H9 (cell line): ENCODE results near the gene STAB2. TPM values are rescaled to one million over a fixed set of nuclear protein-coding genes. Genes with fewer than 3 reads are reported as not detected.

Experiments used
- DNase-seq: peaks from one replicate; pipeline ENCODE4 v3.0.0-alpha.2; 2017
- H2AFZ ChIP-seq: one replicate; pipeline ENCODE4 v1.6.1; 2013; ENCODE audit warnings: mild to moderate bottlenecking, low read length, control low read depth, moderate library complexity
- H2AK5ac ChIP-seq: 2 replicates; pipeline ENCODE4 v1.6.1; 2013; ENCODE audit warnings: low read length, control low read depth, mixed read lengths; ENCODE audit not compliant: insufficient read length
- H2BK120ac ChIP-seq: one replicate; pipeline ENCODE4 v1.6.1; 2013; ENCODE audit warnings: low read depth, mild to moderate bottlenecking, low read length, control low read depth, inconsistent platforms; ENCODE audit not compliant: poor library complexity, severe bottlenecking
- H2BK12ac ChIP-seq: 2 replicates; pipeline ENCODE4 v1.6.1; 2013; ENCODE audit warnings: low read length, control low read depth, mixed read lengths, low read depth; ENCODE audit not compliant: insufficient read length
- H2BK15ac ChIP-seq: 2 replicates; pipeline ENCODE4 v1.6.1; 2013; ENCODE audit warnings: low read depth, low read length, control low read depth
- H2BK20ac ChIP-seq: one replicate; pipeline ENCODE4 v1.6.1; 2013; ENCODE audit warnings: low read depth, mild to moderate bottlenecking, low read length, control low read depth, inconsistent platforms; ENCODE audit not compliant: poor library complexity, severe bottlenecking
- H2BK5ac ChIP-seq: 2 replicates; pipeline ENCODE4 v1.6.1; 2013; ENCODE audit warnings: low read length, control low read depth, mixed read lengths; ENCODE audit not compliant: insufficient read length
- H3K14ac ChIP-seq: 2 replicates; pipeline ENCODE4 v1.6.1; 2013; ENCODE audit warnings: low read length, control low read depth; ENCODE audit not compliant: insufficient read depth
- H3K18ac ChIP-seq: 2 replicates; pipeline ENCODE4 v1.6.1; 2013; ENCODE audit warnings: low read depth, mild to moderate bottlenecking, mixed read lengths, low read length, control low read depth; ENCODE audit not compliant: insufficient read length
- H3K23ac ChIP-seq: 2 replicates; pipeline ENCODE4 v1.6.1; 2013; ENCODE audit warnings: low read length, control low read depth, mixed read lengths, low read depth; ENCODE audit not compliant: insufficient read length
- H3K23me2 ChIP-seq: 2 replicates; pipeline ENCODE4 v1.6.1; 2013; ENCODE audit warnings: low read depth, mild to moderate bottlenecking, mixed read lengths, low read length, control low read depth; ENCODE audit not compliant: insufficient read length, poor library complexity, severe bottlenecking
- H3K27ac ChIP-seq: 2 replicates; pipeline ENCODE4 v1.5.1; 2013; ENCODE audit warnings: low read length, control low read depth, mixed read lengths, low read depth; ENCODE audit not compliant: insufficient read length
- H3K27me3 ChIP-seq: 2 replicates; pipeline ENCODE4 v1.6.1; 2013; ENCODE audit warnings: low read length, control low read depth, inconsistent platforms; ENCODE audit not compliant: insufficient read depth
- H3K4ac ChIP-seq: 2 replicates; pipeline ENCODE4 v1.6.1; 2013; ENCODE audit warnings: low read depth, mild to moderate bottlenecking, control low read depth, inconsistent platforms, low read length, moderate library complexity
- H3K4me1 ChIP-seq: 2 replicates; pipeline ENCODE4 v1.6.1; 2013; ENCODE audit warnings: low read length, control low read depth, inconsistent platforms; ENCODE audit not compliant: insufficient read depth
- H3K4me2 ChIP-seq: 2 replicates; pipeline ENCODE4 v1.6.1; 2013; ENCODE audit warnings: low read length, control low read depth, mixed read lengths; ENCODE audit not compliant: insufficient read length, insufficient read depth
- H3K56ac ChIP-seq: 2 replicates; pipeline ENCODE4 v1.6.1; 2013; ENCODE audit warnings: low read depth, mild to moderate bottlenecking, mixed read lengths, low read length, control low read depth; ENCODE audit not compliant: insufficient read length
- H3K79me1 ChIP-seq: 2 replicates; pipeline ENCODE4 v1.6.1; 2013; ENCODE audit warnings: low read depth, mild to moderate bottlenecking, moderate library complexity, low read length, control low read depth, inconsistent platforms; ENCODE audit not compliant: insufficient read depth, poor library complexity, severe bottlenecking
- H3K79me2 ChIP-seq: 2 replicates; pipeline ENCODE4 v1.6.1; 2013; ENCODE audit warnings: low read length, control low read depth, inconsistent platforms; ENCODE audit not compliant: insufficient read depth
- H3K9ac ChIP-seq: 2 replicates; pipeline ENCODE4 v1.6.1; 2013; ENCODE audit warnings: low read length, control low read depth, mixed read lengths; ENCODE audit not compliant: insufficient read length; ENCODE audit errors: extremely low read depth
- H3K9me3 ChIP-seq: one replicate; pipeline ENCODE4 v1.6.1; 2013; ENCODE audit warnings: low read depth, low read length, inconsistent platforms; ENCODE audit not compliant: control insufficient read depth
- H3T11ph ChIP-seq: one replicate; pipeline ENCODE4 v1.6.1; 2013; ENCODE audit warnings: mild to moderate bottlenecking, low read length, control low read depth, inconsistent platforms
- H4K20me1 ChIP-seq: one replicate; pipeline ENCODE4 v1.6.1; 2013; ENCODE audit not compliant: control insufficient read depth, insufficient read length, insufficient read depth
- H4K5ac ChIP-seq: 2 replicates; pipeline ENCODE4 v1.6.1; 2013; ENCODE audit warnings: low read depth, mild to moderate bottlenecking, mixed read lengths, low read length, control low read depth; ENCODE audit not compliant: insufficient read length
- H4K8ac ChIP-seq: replicated peaks from 2 replicates; pipeline ENCODE4 v1.6.1; 2013; ENCODE audit warnings: low read length, control low read depth, mixed read lengths, low read depth; ENCODE audit not compliant: insufficient read length
- H4K91ac ChIP-seq: 2 replicates; pipeline ENCODE4 v1.6.1; 2013; ENCODE audit warnings: low read depth, mild to moderate bottlenecking, moderate library complexity, mixed read lengths, low read length, control low read depth; ENCODE audit not compliant: insufficient read length
- H3K27ac Mint-ChIP-seq, 3 experiments: 2 replicates in 2 of 3; 3 replicates in 1 of 3; pipeline ENCODE4 v1.8.0; 2020 to 2021; ENCODE audit warnings: mixed read lengths in 3 of 3, mild to moderate bottlenecking in 1 of 3, moderate library complexity in 1 of 3
- H3K27me3 Mint-ChIP-seq: 2 replicates; pipeline ENCODE4 v1.8.0; 2021; ENCODE audit warnings: low read depth, mild to moderate bottlenecking, moderate library complexity, mixed read lengths
- H3K36me3 Mint-ChIP-seq, 3 experiments: 2 replicates in 2 of 3; 3 replicates in 1 of 3; pipeline ENCODE4 v1.8.0; 2020 to 2021; ENCODE audit warnings: low read depth in 3 of 3, mixed read lengths in 3 of 3; ENCODE audit not compliant: insufficient read depth in 1 of 3
- H3K4me1 Mint-ChIP-seq, 2 experiments: 2 replicates each; pipeline ENCODE4 v1.8.0; 2020; ENCODE audit warnings: mixed read lengths in 2 of 2
- H3K4me3 Mint-ChIP-seq, 2 experiments: 2 replicates in 1 of 2; 3 replicates in 1 of 2; pipeline ENCODE4 v1.8.0; 2020 to 2021; ENCODE audit warnings: mild to moderate bottlenecking in 2 of 2, mixed read lengths in 2 of 2, moderate library complexity in 1 of 2
- H3K9me3 Mint-ChIP-seq, 2 experiments: 2 replicates in 1 of 2; 3 replicates in 1 of 2; pipeline ENCODE4 v1.8.0; 2020; ENCODE audit warnings: mild to moderate bottlenecking in 2 of 2, mixed read lengths in 2 of 2, moderate library complexity in 1 of 2
- WGBS: extraction: QIAGEN DNeasy Blood & Tissue Kit; methylation state at CpG from one replicate; pipeline ENCODE4 v1.1.7; 2013; ENCODE audit warnings: missing lambda C conversion rate, low lambda C conversion rate, mixed read lengths; ENCODE audit not compliant: insufficient read length; ENCODE audit errors: extremely low coverage; 5-methylcytosine and 5-hydroxymethylcytosine counted together
- total RNA-seq: library from RNA; stranded (reverse); gene quantifications from 2 replicates; pipeline ENCODE4 v1.2.1, GENCODE V29; 2021
- TF ChIP-seq, protein P1 (sequence below): fragments of 200-600 bp; sonication (generic); conservative IDR thresholded peaks from 3 replicates; pipeline ENCODE4 v1.8.0; 2021; ENCODE audit warnings: antibody characterized with exemption, mild to moderate bottlenecking

STAB2 gene
- total RNA-seq, 1 experiment from 2014 or later, result 0.02 TPM

DNA sequence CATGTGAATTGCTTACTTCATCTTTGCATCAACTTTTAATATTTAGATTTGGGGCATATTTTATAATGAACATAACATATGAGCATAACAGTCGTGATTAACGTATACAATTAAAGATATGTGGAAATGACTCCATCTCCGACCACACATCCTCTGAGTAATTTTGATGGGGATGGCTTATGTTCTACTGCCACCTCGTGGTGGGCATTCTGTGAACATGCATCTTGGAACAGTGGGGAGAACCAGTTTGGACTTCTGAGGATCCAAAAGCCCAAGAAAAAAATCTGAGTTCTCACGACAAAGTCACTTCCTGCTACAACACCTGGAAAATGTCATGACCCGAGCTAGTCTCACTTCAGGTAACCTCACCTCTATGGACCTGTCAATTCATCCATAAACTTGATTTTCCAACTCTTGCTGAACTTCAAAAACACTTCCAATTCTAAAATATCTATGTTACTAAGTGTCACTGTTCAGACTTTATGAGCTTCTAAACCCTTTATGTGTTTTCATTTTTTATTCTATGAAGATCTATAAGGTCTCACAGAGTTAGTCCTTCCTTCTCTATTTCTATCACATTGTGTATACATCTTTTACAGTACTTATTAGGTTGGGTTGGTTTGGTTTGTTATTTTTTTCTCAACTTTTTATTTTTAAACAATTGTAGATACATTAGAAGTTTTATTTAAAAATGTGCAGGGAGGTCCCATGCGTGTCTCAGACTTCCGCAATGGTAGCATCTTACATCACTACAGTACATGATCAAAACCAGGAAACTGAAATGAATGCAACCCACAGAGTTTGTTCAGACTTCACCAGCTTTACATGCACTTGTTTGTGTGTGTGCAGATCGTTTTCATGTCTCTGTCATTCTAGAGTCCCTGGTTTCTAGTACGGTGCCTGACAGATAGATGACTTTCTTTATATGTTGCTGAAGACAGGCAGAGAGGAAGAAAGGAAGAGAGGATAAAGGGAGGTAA, 38.2 kb upstream of the STAB2 start:
- H3K4me2 ChIP-seq, result no peak overlapping the region
- Mint-ChIP-seq H3K27ac (0 out of 7 replicates have a peak overlapping the region, but pooled peaks of 1 of the 3 experiments have one; percentile 20), H3K4me3 (no peak overlapping the region), H3K9me3 (peaks cover 6% of the 10 kb centered on the region in 2 experiments; a peak in 4 of 5 replicates), H3K4me1 (peaks cover 0 to 3% of the 10 kb centered on the region in 2 experiments; a peak in 1 of 4 replicates), H3K36me3 (peaks cover 0 to 9% (median 0%) of the 10 kb centered on the region in 3 experiments; a peak in 2 of 7 replicates), H3K27me3 (peaks cover 6% of the 10 kb centered on the region)
- H3T11ph ChIP-seq, result no peak overlapping the region
- no peaks in the 10 kb centered on the region for H3K4me1 ChIP-seq
- no peaks in the 10 kb centered on the region for H3K79me2 ChIP-seq
- H4K91ac ChIP-seq, result no peak overlapping the region
- H4K20me1 ChIP-seq, result no peaks in the 10 kb centered on the region
- H2BK5ac ChIP-seq, result no peak overlapping the region
- no peak overlapping the region for H2AK5ac ChIP-seq
- no peaks in the 10 kb centered on the region for H3K27me3 ChIP-seq
- no peak overlapping the region for H3K27ac ChIP-seq
- no peaks in the 10 kb centered on the region for H3K79me1 ChIP-seq
- no peak overlapping the region for H3K18ac ChIP-seq
- no peak overlapping the region for H2BK12ac ChIP-seq
- H2BK120ac ChIP-seq, result no peak overlapping the region
- no peak overlapping the region for H2BK20ac ChIP-seq
- no CpG with 5 or more reads among the region's 10 CpGs for WGBS
- H2AFZ ChIP-seq, result no peak overlapping the region
- no peak overlapping the region for H3K14ac ChIP-seq
- H3K23me2 ChIP-seq, result no peaks in the 10 kb centered on the region
- H3K23ac ChIP-seq, result no peak overlapping the region
- H4K5ac ChIP-seq, result no peak overlapping the region
- DNase-seq, result peak; percentile 74
- TF ChIP-seq, protein P1, sequence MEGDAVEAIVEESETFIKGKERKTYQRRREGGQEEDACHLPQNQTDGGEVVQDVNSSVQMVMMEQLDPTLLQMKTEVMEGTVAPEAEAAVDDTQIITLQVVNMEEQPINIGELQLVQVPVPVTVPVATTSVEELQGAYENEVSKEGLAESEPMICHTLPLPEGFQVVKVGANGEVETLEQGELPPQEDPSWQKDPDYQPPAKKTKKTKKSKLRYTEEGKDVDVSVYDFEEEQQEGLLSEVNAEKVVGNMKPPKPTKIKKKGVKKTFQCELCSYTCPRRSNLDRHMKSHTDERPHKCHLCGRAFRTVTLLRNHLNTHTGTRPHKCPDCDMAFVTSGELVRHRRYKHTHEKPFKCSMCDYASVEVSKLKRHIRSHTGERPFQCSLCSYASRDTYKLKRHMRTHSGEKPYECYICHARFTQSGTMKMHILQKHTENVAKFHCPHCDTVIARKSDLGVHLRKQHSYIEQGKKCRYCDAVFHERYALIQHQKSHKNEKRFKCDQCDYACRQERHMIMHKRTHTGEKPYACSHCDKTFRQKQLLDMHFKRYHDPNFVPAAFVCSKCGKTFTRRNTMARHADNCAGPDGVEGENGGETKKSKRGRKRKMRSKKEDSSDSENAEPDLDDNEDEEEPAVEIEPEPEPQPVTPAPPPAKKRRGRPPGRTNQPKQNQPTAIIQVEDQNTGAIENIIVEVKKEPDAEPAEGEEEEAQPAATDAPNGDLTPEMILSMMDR, result peak; percentile 92
- no peaks in the 10 kb centered on the region for H3K9me3 ChIP-seq
- no peak overlapping the region for H3K4ac ChIP-seq
- H3K56ac ChIP-seq, result no peak overlapping the region
- H4K8ac ChIP-seq, result no peak overlapping the region
- H2BK15ac ChIP-seq, result no peak overlapping the region
- H3K9ac ChIP-seq, result no peak overlapping the region
